Gastrocnemius medialis (tissue), 4 donors: Measurements from ENCODE around the gene AP3M1.

Experiments used
- POLR2A ChIP-seq, 2 donors: fragments of 450-650 bp; IDR thresholded peaks; one replicate each; pipeline ENCODE4 v1.6.1; 2017; ENCODE audit warnings: antibody characterized with exemption in 2 of 2, mild to moderate bottlenecking in 2 of 2, moderate library complexity in 2 of 2
- TF ChIP-seq, protein P1 (sequence below), 5 experiments: fragments of 450-650 bp in 3 of 5; fragments of 200-600 bp in 2 of 5; sonication (generic) in 2 of 5; IDR thresholded peaks in 4 of 5; conservative IDR thresholded peaks in 1 of 5; 1 replicate in 4 of 5; 2 replicates in 1 of 5; pipeline ENCODE4 v1.5.1; 2016 to 2019; ENCODE audit warnings: antibody characterized with exemption in 5 of 5, mild to moderate bottlenecking in 3 of 5, moderate library complexity in 3 of 5

GRCh38 chr10:74177140-74177677, 26.6 kb upstream of the AP3M1 start:
- TF ChIP-seq, protein P1, sequence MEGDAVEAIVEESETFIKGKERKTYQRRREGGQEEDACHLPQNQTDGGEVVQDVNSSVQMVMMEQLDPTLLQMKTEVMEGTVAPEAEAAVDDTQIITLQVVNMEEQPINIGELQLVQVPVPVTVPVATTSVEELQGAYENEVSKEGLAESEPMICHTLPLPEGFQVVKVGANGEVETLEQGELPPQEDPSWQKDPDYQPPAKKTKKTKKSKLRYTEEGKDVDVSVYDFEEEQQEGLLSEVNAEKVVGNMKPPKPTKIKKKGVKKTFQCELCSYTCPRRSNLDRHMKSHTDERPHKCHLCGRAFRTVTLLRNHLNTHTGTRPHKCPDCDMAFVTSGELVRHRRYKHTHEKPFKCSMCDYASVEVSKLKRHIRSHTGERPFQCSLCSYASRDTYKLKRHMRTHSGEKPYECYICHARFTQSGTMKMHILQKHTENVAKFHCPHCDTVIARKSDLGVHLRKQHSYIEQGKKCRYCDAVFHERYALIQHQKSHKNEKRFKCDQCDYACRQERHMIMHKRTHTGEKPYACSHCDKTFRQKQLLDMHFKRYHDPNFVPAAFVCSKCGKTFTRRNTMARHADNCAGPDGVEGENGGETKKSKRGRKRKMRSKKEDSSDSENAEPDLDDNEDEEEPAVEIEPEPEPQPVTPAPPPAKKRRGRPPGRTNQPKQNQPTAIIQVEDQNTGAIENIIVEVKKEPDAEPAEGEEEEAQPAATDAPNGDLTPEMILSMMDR (IDR thresholded peaks at IDR 0.05 in 4 of 5, conservative IDR thresholded peaks at IDR 0.05 in 1 of 5): no peak
- TF ChIP-seq POLR2A (IDR thresholded peaks at IDR 0.05): no peak
